NCI-H748 (cell line): ENCODE data around the gene SCAP.
"Not testable (repeated sequence)": the region's sequence is repeated elsewhere in the genome, so short reads cannot be mapped to it uniquely, and the experiment has no call there.

Experiments
- DNase-seq: peaks from one replicate; lab custom pipeline; 2025; ENCODE audit not compliant: unreplicated experiment; lab: John Stamatoyannopoulos, UW

SCAP gene

DNA sequence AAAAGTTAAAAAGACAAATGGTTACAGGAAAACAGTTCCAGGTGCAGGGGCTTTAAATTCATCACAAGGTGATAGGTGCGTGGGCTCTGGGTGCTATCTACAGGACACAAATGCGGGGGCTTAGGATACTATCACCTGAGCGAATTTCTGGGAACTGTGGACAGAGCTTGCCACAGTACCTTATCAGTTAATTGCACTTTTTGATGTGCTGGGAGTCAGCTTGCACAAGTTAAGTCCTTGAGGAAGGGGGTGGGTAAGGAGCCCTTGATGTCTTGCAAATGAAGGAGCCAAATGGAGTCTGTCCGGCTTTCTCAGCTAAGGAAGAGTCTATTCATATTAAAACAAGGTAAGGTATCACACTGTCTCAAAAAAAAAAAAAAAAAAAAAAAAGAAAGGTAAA is 6.0 kb upstream of the SCAP start:
- DNase-seq: not testable (repeated sequence)

DNA sequence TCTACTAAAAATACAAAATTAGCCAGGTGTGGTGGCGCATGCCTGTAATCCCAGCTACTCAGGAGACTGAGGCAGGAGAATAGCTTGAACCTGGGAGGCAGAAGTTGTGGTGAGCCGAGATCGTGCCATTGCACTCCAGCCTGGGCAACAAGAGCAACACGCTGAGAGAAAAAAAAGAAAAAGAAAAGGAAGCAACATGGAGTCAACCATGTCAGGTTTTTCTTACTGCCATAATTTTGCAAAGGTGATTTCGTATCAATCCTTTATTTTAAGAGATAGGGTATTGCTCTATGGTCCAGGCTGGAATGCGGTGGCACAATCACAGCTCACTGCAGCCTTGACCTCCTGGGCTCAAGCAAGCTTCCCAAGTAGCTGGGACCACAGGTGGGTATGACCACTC is 4.5 kb upstream of the SCAP start:
- DNase-seq: not testable (repeated sequence)

DNA sequence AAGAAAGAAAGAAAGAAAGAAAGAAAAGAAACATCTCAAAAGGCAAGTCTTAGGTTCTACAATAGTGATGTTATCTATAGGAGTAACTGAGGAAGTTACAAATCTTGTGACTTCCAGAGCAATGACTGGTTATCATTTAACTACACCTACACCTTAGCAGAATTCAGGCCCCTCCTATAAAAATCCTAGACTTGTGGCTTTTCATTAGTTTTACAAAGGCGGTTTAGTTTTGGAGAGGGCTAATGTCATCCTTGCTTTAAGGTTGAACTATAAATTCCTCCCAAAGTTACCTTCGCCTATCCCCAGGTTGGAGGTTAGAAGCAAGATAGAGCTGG is 4.1 kb upstream of the SCAP start:
- DNase-seq: no peak

DNA sequence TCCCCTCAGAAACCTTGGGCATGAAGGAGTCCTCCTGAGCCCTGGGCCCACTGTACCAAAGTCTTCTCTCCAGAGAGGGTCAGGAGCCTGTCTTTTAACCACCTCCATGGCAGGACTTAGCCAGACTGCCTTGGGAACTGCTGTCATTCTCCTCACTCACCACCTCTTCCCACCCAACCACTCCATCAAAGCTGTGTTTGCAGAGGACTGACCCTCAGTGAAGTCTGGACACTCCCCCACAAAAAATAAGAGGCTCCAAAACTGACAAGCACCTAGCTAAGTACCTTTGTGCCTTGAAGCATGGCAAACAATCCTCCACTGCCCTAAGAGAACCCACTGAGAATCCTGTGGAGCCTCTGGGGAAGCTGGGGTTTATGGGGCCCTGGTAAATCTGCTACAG is 2.3 kb upstream of the SCAP start:
- no peak for DNase-seq

DNA sequence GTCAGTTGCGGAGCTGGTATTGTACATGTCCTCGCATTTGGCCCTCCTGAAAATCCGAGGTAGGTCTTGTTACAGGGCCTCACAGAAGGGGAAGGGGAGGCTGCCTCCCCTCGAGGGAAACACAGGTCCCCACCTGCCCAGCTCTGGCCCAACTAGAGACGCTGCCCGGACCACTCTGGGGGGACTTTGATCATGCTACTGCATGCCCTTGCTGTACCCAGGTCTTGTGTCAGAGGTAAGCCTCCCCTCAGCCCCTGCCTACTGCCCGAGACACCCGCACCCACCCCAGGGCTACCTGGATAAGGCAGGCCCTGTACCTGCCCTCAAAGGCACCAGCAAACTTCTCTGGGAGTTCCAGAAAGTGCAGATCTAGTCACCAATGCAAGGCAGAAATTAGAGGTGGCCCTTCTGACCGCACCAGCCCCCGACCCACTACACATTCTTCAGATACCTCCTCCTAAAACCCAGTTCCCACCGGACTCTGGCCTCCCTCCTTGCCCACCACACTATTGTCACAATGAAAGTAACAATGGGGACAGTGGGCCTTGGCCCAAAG is 981 bp upstream of the SCAP start:
- no peak for DNase-seq

DNA sequence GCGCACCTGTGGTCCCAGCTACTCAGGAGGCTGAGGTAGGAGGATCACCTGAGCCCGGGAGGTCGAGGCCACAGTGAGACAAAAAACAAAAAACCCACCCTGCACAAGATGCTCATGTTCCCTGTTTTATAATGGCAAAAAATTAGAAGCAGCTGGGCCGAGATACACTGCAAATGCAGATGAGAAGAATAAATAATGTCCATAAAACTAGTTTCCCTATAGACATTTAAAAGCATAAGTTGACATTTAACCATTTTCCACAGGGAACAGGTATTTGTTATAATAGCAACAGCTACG is 537 bp upstream of the SCAP start:
- no peak for DNase-seq

DNA sequence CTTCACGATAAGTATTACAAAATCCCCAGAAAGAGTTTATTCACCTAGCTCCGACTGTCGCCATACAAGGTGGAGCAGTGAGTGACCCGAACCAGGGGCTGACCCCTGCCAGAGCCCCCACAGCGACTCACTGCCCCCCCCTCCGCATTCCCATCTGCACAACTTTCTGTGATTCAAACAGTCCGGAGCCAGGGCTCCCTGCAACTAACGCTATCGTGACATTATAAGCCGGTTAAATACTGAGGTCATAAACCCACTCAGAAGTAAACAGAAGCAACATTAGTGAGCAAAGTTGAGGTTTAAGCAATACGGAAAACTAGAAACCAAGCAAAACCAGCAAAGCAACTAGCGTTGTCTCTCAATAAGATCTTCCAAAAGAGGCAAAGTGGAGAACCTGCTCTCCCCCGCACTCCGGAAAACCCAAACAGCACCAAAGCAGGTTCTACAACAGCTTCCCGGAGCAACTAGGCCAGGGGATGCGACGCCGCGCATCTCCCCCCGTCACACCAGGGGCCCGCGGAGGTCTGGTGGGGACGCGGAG is 642 bp downstream of the SCAP start:
- DNase-seq: peak; percentile 41

DNA sequence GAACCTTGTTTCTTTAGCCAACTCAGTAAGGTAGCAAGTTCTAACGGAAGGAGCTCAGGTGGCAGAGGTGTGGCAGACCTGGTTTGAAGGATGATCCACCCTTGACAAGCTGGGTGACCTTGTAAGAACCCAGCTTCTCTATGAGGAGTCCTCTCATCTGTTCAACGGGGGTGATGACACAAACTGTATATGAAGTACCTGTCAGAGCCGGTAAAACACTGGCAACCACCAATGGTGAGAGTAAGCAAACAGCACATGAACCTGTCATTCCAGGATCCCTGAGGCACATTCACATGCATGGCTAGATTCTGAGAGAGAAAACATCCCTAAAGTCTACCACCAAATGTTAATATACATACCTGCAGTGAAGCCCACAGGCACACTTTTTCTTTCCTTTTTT is 2.4 kb downstream of the SCAP start:
- no peak for DNase-seq

DNA sequence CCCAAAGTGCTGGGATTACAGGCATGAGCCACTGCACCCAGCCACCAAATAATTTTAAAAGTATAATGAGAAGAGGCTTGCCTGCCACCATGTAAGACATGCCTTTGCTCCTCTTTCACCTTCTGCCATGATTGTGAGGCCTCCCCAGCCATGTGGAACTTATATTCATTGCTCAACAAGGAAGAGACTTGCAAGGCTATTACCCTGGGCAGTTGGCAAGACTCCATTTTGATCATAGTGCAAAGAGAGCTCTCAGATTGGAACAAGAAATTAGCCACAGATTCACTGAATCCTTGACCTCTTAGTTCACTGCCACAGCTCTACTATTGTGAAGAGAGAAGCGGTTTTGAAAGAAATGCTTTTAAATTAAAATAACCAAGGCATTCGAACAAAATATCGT is 6.1 kb downstream of the SCAP start:
- DNase-seq: no peak

DNA sequence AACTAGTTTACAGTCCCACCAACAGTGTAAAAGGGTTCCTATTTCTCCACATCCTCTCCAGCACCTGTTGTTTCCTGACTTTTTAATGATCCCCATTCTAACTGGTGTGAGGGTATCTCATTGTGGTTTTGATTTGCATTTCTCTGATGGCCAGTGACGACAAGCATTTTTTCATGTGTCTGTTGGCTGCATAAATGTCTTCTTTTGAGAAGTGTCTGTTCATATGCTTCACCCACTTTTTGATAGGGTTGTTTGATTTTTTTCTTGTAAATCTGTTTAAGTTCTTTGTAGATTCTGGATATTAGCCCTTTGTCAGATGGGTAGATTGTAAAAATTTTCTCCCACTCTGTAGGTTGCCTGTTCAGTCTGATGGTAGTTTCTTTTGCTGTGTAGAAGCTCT is 7.4 kb downstream of the SCAP start:
- not testable (repeated sequence) for DNase-seq

DNA sequence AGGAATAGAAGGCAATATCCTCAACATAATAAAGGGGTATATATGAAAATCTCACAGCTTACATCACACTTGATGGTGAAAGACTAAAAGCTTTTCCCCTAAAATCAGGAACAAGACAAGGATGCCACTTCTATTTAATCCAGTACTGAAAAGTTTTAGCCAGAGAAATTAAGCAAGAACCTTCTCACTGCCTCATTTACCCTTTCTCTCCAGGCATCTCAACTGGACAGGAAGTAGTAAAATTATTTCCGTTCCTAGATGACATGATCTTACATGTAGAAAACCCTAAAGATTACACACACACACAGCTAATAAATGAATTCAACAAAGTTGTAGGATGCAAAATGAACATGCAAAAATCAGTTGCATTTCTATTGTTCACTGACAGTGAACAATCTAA is 11.2 kb downstream of the SCAP start:
- DNase-seq: no peak

DNA sequence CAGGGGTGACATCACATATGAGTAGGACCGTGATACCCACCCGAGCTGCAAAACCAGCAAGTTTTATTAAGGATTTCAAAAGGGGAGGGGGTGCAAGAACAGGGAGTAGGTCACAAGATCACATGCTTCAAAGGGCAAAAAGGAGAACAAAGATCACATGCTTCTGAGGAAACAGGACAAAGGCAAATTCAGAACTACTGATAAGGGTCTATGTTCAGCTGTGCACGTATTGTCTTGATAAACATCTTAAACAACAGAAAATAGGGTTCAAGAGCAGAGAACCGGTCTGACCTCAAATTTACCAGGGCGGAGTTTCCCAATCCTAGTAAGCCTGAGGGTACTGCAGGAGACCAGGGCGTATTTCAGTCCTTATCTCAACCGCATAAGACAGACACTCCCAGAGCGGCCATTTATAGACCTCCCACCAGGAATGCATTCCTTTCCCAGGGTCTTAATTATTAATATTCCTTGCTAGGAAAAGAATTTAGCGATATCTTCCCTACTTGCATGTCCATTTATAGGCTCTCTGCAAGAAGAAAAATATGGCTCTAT is 16.1 kb downstream of the SCAP start:
- DNase-seq: not testable (repeated sequence)

DNA sequence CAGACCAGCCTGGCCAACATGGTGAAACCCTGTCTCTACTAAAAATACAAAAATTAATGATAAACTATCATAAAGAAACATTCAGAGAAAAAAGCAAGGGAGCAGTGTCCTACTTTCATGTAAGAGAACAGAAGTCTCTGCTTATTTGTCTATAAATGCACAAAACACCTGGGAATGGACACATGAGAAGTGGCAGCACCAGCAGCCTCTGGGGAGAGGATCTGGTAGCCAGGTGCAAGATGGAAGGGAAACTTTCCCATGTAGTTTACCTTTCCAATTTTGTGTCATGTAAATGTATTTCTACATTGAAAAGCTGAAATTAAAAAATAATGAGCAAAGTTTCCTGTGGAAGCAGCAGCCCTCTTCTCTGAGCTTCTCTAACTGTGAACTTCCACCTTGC is 18.8 kb downstream of the SCAP start:
- DNase-seq: no peak

DNA sequence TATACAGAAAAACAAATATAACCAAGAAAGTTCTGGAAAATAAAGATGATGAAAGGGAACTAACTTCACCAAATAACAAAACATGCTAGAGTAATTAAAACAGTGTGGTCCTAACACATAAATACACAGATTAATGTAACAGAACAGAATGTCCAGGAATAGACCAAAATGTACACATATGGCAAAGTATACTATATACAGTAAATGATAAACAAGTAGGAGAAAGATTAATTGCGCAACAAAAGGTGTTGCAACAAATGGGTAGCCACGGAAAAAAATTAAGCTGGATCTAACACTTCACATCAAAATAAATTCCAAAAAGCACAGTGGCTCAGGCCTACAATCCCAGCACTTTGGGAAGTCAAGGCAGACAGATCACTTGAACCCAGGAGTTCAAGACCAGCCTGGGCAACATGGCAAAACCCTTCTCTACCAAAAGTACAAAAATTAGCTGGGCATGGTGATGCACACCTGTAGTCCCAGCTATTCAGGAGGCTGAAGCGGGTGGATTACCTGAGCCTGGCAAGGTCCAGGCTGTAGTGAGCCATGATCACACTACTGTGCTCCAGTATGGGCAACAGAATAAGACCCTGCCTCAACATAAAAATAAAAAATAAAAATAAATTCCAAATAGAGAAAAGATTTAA is 19.8 kb downstream of the SCAP start:
- no peak for DNase-seq

DNA sequence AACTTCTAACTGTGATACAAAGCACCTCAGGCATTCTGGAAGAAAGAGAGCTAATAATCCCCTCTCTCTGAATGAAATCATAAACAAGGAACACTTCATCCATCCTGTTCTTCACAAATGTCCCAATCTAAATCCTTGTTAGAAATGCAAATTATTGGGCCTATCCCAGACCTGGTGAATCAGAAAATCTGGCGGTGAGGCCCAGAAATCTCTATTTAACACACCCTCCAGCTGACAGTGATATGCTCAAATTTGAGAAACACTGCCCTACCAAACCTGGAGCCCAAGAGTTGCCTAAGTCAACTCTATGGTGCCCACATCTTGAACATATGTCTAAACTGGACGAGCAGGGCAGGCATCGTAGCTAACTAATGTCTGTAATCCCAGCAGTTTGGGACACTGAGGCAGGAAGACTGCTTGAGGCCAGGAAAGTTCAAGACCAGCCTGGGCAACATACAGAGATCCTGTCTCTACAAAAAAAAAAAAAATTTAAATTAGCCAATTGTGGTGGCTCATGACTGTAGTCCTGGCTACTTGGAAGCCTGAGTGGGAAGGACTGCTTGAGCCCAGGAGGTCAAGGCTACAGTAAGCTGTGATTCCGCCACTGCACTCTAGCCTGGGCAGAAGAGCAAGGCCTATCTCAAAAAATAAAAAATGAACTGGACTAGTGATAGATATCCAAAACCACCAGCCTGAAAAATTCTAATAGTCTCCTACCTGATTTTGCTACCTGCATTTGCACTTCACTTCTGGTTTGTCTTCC is 23.1 kb downstream of the SCAP start:
- DNase-seq: no peak

DNA sequence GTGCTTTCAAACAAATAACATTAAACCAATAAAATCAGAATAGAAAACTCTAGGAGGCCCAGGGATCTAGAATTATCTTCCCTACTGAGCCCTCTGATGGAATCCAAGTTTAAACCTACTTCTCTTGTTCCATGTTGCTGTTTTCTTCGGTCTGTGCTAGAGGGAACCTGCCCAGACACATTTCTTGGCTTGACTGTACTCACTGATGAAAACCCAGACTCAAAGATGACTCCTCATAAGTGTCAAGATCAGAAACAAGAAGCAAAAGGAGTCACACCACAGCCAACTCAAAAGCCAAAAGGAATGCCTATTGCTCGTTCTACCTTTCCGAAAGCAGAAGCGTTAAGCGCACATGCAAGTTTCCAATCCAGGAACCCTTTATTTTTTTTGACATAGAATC is 31.6 kb downstream of the SCAP start:
- DNase-seq: no peak

DNA sequence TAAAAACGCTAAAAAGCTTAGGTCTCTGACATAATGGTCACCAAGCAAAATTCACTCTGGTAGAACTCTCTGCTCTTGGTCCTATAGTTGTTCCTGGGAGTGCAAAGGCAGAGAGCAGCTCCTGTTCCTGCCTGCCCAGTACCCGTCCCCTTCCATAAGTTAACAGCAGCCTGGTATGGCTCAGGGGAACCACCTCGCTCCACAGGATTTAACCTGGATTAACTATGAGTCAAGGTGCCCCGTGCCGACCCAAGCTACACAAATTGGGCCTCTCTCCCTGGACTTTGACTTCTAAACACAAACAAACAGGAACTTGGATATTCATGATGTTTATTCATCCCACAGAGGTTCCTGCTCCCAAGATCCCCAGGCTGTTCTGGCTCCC is 32.1 kb downstream of the SCAP start:
- DNase-seq: no peak

DNA sequence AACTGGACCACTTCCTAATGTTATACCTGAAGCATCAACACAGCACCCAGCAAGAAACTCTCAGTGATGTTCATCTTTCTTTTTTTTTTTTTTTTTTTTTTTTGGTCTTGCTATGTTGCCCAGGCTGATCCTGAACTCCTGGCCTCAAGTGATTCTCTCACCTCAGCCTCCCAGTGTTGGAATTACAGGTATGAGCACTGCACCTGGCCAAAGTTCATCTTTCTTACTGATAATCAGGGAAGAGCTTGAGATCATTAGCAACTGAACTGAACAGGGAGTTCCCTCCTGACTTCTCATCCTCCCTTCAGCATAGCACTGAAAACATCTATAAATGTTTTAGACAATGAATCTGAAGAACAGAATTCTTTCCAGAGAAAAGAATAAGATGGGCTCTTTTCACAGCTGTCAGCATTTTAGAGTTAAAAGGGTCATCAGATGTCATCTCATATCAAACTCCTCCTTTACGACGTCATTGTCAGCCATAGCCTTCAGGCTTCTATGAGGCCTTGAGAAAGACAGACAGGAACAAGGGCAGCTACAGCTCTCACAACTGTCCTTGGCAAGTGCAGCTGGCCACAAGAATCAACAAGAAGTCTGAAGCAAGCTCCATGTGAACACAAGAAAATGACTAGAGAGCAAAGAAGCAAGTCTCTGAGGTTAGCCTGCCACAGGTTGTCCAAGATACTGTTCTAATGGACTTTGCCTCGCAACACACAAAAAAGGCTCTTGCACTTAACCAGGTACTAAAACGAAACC is 33.8 kb downstream of the SCAP start:
- DNase-seq: no peak

DNA sequence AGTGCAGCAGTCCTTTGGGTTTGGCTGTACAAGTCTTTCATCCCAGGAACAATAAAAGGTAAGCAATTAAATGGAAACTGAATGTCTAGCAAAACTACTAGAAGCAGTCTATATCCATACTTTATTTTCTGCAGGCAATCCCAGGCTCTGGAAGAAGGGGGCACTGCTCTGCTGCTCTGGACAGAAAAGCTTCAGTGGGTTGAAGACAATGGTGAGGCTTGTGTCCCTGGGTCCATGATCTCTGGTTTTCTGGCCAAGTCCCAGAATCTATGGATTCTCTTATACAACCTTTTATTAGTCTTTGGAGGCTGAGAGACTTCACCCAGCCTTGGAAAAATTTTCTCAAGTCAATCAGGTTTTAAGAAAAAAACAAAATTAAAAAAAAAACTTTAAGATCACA is 35.6 kb downstream of the SCAP start:
- no peak for DNase-seq

DNA sequence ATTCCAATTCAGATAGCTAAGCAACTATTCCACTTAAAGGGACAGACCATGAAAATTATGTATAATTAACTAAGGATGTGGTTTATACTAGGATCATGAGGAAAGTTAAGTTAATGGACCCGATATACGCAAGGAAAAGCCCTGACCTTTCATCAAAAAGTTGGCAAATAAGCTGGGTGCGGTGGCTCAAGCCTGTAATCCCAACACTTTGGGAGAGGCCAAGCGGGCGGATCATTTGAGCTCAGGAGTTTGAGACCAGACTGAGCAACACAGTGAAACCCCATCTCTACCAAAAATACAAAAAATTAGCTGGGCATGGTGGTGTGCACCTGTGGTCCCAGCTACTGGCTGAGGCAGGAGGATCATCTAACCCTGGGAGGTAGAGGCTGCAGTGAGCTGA is 39.6 kb downstream of the SCAP start:
- no peak for DNase-seq

DNA sequence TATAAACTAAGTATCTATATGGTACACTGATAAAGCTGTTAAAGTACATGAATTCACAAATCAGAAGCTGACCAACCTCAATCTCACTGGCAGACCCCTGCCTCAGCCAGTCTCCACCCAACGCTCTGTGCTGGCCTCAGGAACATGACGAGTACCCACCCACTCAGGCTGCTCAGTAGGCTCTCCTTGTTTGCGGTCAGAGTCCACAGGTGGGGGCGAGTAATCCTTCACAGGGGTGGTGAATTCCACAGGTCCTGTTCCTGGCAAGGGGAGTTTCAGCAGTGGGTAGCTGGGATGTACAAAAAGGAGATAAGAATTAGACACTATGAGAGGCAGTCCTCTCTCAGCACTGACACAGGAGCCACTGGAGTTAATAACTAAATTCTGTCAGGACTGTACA is 40.9 kb downstream of the SCAP start:
- DNase-seq: no peak

DNA sequence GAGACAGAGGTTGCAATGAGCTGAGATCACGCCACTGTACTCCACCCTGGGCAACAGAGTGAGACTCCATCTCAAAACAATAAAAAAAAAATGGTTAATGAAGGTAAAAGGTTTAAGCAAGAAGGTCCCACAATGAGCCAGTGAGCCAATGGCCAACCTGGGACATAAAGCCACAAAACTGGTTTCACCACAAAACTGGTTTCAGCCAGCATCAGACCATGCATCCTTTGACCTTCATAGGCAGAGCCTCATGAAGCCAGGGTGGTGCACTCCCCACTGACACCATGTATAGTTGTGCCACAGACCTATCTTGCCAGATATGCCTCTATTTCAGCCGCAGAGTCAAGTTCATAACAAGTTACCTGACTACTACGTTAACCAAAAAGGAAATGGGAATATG is 41.9 kb downstream of the SCAP start:
- DNase-seq: no peak
